ENCODE data around the gene LYL1. TPM values are rescaled to one million over a fixed set of nuclear protein-coding genes. Genes with fewer than 3 reads are reported as not detected.

Gene LYL1
- total and polyA plus RNA-seq, 2 of the 13 experiments (the other 11 are each of a cell fraction or from before 2014, with no cell fraction given), result 0.75 to 0.92 TPM

DNA sequence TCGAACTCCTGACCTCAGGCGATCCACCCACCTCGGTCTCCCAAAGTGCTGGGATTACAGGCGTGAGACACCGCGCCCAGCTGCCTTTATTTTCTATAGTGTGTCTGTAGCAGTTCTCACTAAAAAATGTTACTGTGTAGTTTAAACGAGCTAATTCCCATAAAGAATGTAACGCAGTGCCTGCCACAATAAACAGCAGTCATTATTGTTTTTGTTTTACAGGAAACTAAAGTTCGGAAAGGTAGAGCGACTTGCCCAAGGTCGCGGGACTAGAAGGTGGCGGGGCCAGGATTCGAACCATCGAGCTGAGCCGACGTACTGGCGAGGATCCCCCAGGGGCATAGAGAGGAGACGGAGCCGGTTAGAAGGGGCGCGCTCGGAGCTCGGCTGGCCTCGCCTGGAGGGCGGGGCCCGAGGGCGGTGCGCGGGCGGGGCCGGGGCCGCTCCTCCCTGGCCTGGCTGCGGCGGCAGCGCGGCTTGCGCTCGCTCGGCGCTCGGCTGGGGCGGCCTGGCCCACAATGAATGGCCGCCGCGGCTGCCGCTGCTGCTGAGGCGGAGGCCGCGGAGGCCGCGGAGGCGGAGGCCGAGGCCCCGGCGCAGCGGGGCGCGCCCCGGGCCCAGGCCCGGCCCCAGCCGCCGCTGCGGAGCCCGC, 15.2 kb upstream of the LYL1 start, which contains the start of gene NACC1 (continued):
- TF ChIP-seq, protein P1, sequence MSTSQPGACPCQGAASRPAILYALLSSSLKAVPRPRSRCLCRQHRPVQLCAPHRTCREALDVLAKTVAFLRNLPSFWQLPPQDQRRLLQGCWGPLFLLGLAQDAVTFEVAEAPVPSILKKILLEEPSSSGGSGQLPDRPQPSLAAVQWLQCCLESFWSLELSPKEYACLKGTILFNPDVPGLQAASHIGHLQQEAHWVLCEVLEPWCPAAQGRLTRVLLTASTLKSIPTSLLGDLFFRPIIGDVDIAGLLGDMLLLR (CRISPR knock-in tag; IDR thresholded peaks at IDR 0.05), result no peak
- TF ChIP-seq KLF12 (CRISPR knock-in tag; IDR thresholded peaks at IDR 0.05; ENCODE audit: borderline replicate concordance) (peak; percentile 72; the same call in 1 of the 2 replicates), TEF (CRISPR knock-in tag; IDR thresholded peaks at IDR 0.05) (no peak), ZNF629 (CRISPR knock-in tag; conservative IDR thresholded peaks at IDR 0.05) (peak; percentile 90), FOXO1 (CRISPR knock-in tag; IDR thresholded peaks at IDR 0.05) (0 out of 2 replicates have a peak, but pooled peaks have one; percentile 18), NONO (IDR thresholded peaks at IDR 0.05) (no peak), NONO (CRISPR knock-in tag; conservative IDR thresholded peaks at IDR 0.05) (0 out of 2 replicates have a peak, but pooled peaks have one; percentile 25), MTA3 (CRISPR knock-in tag; IDR thresholded peaks at IDR 0.05) (no peak), HNRNPLL (IDR thresholded peaks at IDR 0.05; ENCODE audit: low read depth, low read length, poor library complexity, severe bottlenecking) (peak; percentile 55), ZNF878 (CRISPR knock-in tag; IDR thresholded peaks at IDR 0.05) (0 out of 2 replicates have a peak, but pooled peaks have one; percentile 26), SIN3A (IDR thresholded peaks at IDR 0.05; ENCODE audit: borderline replicate concordance, low read depth, low read length) (peak; percentile 66; the same call in 1 of the 2 replicates), ZFP37 (CRISPR knock-in tag; IDR thresholded peaks at IDR 0.05; ENCODE audit: borderline replicate concordance) (no peak), MAFF (IDR thresholded peaks at IDR 0.05; ENCODE audit: low read depth, low read length) (no peak), MXI1 (IDR thresholded peaks at IDR 0.05; ENCODE audit: borderline replicate concordance, low read depth, low read length) (peak; percentile 52; the same call in 1 of the 3 replicates)
- TF ChIP-seq, protein P2, sequence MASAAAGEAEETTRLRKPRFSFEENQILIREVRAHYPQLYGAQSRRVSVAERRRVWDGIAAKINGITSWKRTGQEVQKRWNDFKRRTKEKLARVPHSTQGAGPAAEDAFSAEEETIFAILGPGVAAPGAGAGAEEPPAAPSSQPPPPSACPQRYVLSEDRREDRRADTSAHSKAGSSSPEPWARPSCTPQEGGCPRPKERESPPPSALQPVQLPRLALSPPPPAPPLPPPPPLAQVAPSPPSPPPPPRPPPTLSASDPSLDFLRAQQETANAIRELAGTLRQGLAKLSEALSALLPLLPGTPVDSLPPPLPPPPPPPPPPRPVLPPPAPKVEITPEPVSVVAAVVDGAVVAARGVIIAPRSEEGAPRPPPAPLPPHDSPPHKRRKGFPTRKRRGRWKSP (CRISPR knock-in tag; IDR thresholded peaks at IDR 0.05), result peak; percentile 39; the same call in 1 of the 2 replicates
- TF ChIP-seq, protein P3, sequence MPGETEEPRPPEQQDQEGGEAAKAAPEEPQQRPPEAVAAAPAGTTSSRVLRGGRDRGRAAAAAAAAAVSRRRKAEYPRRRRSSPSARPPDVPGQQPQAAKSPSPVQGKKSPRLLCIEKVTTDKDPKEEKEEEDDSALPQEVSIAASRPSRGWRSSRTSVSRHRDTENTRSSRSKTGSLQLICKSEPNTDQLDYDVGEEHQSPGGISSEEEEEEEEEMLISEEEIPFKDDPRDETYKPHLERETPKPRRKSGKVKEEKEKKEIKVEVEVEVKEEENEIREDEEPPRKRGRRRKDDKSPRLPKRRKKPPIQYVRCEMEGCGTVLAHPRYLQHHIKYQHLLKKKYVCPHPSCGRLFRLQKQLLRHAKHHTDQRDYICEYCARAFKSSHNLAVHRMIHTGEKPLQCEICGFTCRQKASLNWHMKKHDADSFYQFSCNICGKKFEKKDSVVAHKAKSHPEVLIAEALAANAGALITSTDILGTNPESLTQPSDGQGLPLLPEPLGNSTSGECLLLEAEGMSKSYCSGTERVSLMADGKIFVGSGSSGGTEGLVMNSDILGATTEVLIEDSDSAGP (CRISPR knock-in tag; IDR thresholded peaks at IDR 0.05; ENCODE audit: borderline replicate concordance), result peak; percentile 41
- TF ChIP-seq, protein P4, sequence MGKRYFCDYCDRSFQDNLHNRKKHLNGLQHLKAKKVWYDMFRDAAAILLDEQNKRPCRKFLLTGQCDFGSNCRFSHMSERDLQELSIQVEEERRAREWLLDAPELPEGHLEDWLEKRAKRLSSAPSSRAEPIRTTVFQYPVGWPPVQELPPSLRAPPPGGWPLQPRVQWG (CRISPR knock-in tag; IDR thresholded peaks at IDR 0.05; ENCODE audit: borderline replicate concordance, low read depth), result no peak
